PC-3 (cell line): ENCODE data around the gene R3HDM2.

ENCODE experiments used
- CTCF ChIP-seq: fragments of 300-600 bp; sonication (generic); conservative IDR thresholded peaks from 2 replicates; pipeline ENCODE4 v1.5.1; 2017; ENCODE audit warnings: antibody characterized with exemption, low read depth, mild to moderate bottlenecking, low read length
- EZH2 ChIP-seq: fragments of 300-600 bp; sonication (generic); IDR thresholded peaks from one replicate; pipeline ENCODE4 v1.6.1; 2017; ENCODE audit warnings: antibody characterized with exemption, mild to moderate bottlenecking, low read length; ENCODE audit not compliant: unreplicated experiment

GRCh38 chr12:57263096-57263495 lies 167.7 kb downstream of the R3HDM2 start:
- TF ChIP-seq CTCF, result no peak
- no peak for TF ChIP-seq EZH2
